Activated T-helper 1 cell treated with Interleukin-2 at 50 U/mL for 16 hours (primary cell): ENCODE results near the gene CCDC106.

Experiments
- DNase-seq: peaks from one replicate; pipeline ENCODE4 v3.0.0-alpha.2; 2020; ENCODE audit warnings: low read depth

The CCDC106 gene

GRCh38 chr19:55652311-55653128 is 4.5 kb downstream of the CCDC106 start:
- DNase-seq: no peak

- peak; percentile 98 for DNase-seq
These were observed 5.8 kb downstream of the CCDC106 start for GRCh38 chr19:55653651-55654322.

GRCh38 chr19:55654323-55654867 is 6.4 kb downstream of the CCDC106 start:
- peak; percentile 96 for DNase-seq

- peak; percentile 95 for DNase-seq
These were observed 7.0 kb downstream of the CCDC106 start, which contains the start of gene U2AF2 for GRCh38 chr19:55654868-55655647. U2AF2 (plus strand) TSS chr19:55655035; CDS start chr19:55655105, 70 bp downstream.

- no peak for DNase-seq
These were observed 7.6 kb downstream of the CCDC106 start for GRCh38 chr19:55655648-55656040.

DNA sequence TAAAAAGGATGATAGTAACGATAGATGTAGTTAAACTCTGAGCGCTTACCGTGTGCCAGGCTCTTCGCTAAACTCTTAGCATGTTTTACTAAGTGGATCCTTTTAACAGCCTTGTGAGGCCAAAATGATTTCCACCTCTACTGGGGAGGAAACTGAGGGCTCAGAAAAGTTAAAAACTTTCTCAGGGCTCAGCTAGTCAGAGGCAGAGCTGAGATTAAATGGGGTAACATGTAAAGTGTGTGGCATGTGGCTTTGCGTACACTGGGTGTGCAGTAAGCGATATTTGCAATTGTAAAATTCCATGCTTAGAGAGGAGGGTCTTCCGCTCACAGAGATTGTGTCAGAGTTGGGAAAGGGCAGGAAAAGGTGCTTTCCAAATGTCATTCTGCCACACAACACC is 8.5 kb downstream of the CCDC106 start:
- DNase-seq: no peak

DNA sequence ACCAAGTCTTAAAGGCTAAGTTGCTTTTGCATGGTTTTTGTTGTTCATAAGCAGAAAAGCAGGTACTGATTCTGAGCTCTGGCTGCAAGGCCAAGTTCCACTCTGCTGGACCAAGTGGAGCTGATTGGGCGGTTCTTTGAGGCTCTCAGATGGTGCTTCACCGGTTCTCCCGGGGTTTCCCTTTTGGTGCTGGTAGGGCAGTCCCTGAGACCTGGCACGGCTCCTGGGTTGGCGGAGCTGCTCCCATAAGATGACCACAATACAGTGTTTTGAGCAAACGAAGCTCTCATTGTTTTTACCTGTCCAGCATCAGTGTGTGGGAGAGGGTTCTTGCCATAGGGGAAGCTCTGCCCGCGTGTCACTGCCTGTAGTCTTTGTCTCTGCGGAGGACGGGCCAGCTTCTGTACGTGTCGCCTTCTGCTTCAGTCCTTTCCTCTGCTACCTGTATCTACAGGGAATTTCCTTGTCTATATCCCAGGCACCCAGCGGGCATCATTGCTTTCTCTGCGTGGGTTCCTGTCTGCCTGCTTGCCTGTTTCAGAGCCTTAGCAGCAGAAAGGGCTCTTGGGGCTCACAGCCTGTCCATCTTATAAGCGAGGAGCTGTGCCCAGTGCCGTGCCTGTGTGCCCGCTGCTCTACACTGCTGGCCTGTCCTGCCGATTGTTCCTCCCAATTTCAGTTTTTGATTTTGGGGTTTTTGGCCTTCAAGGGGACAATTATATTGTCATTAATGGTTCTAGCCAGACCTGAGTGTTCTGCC is 9.2 kb downstream of the CCDC106 start:
- DNase-seq: no peak

GRCh38 chr19:55658846-55659459 is 10.9 kb downstream of the CCDC106 start:
- no peak for DNase-seq

- no peak for DNase-seq
These were observed 11.8 kb downstream of the CCDC106 start for GRCh38 chr19:55659822-55660221.

- DNase-seq: no peak
These were observed 12.4 kb downstream of the CCDC106 start for GRCh38 chr19:55660404-55660803.

- no peak for DNase-seq
These were observed 13.0 kb downstream of the CCDC106 start for GRCh38 chr19:55660991-55661390.

- no peak for DNase-seq
These were observed 13.8 kb downstream of the CCDC106 start for GRCh38 chr19:55661826-55662225.

DNA sequence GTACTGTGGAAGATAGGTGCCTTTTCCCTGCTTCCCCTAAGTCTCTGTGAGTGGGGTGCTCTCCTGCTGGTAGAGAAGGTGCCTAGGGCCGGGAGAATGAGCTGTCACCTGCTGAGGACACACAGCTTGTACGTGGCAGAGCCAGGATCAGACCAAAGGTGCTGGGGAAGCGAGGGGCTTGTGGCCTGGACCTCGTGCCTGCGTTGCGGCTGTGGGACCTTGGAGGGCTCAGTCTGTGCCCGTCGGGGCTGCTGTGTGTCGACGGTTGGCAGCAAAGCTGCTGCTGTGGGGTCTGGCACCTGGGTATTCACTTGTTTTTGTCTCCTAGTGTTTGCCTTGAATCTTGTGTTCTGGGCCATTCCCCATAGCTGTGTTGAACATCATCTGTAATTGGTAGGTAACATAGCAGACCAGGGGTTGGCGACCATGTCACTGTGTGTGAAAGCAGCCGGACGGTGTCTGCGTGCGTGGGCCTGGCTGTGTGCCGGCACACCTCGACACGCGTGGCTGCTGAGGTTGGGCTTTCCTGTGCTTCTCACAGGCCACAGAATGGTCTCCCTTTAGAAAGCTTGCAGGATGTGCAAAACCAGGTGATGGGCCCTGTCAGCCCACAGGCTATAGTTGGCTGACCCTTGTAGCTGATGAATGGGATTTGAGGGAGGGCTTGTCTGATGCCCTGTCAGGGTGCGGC is 16.0 kb downstream of the CCDC106 start:
- no peak for DNase-seq

- no peak for DNase-seq
These were observed 18.5 kb downstream of the CCDC106 start for GRCh38 chr19:55666343-55667005.

DNA sequence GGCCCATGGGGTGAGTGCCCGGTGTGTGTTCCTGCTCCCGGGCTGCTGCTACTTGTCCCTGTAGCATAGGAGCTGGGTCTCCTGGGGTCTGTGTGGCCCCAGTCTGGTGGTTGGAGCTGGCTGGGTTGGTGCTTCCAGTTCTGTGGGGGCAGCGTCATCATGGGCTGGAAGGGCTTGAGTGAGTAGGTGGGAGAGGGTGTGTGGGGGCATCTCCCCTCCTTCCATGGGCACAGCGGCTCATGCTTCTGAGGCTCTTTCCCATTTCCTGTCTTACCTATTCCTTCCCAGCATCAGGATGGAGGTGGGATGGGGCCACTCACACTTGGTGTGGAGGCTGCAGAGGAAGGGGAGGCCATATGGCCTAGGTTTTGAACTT is 19.0 kb downstream of the CCDC106 start:
- DNase-seq: no peak

- DNase-seq: no peak
These were observed 19.5 kb downstream of the CCDC106 start for GRCh38 chr19:55667511-55667910.

- DNase-seq: no peak
These were observed 19.9 kb downstream of the CCDC106 start for GRCh38 chr19:55667958-55668357.

GRCh38 chr19:55668603-55669348 is 20.8 kb downstream of the CCDC106 start:
- no peak for DNase-seq
